ENCODE results near the gene FREM2. TPM values are rescaled to one million over a fixed set of nuclear protein-coding genes. Genes with fewer than 3 reads are reported as not detected.
A peak's percentile ranks its signal among the peaks of the same experiment; 100 is the strongest.

Gene FREM2, protein sequence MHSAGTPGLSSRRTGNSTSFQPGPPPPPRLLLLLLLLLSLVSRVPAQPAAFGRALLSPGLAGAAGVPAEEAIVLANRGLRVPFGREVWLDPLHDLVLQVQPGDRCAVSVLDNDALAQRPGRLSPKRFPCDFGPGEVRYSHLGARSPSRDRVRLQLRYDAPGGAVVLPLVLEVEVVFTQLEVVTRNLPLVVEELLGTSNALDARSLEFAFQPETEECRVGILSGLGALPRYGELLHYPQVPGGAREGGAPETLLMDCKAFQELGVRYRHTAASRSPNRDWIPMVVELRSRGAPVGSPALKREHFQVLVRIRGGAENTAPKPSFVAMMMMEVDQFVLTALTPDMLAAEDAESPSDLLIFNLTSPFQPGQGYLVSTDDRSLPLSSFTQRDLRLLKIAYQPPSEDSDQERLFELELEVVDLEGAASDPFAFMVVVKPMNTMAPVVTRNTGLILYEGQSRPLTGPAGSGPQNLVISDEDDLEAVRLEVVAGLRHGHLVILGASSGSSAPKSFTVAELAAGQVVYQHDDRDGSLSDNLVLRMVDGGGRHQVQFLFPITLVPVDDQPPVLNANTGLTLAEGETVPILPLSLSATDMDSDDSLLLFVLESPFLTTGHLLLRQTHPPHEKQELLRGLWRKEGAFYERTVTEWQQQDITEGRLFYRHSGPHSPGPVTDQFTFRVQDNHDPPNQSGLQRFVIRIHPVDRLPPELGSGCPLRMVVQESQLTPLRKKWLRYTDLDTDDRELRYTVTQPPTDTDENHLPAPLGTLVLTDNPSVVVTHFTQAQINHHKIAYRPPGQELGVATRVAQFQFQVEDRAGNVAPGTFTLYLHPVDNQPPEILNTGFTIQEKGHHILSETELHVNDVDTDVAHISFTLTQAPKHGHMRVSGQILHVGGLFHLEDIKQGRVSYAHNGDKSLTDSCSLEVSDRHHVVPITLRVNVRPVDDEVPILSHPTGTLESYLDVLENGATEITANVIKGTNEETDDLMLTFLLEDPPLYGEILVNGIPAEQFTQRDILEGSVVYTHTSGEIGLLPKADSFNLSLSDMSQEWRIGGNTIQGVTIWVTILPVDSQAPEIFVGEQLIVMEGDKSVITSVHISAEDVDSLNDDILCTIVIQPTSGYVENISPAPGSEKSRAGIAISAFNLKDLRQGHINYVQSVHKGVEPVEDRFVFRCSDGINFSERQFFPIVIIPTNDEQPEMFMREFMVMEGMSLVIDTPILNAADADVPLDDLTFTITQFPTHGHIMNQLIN (N-terminal part only)
- total RNA-seq: not detected in 2 replicates
- under 0.01 TPM in 1 of 2 replicates, not detected in the other for polyA plus RNA-seq
- under 0.01 TPM in 1 of 2 replicates, not detected in the other for polyA plus RNA-seq (2011; cell fraction: cytosol; rRNA removed)
- polyA plus RNA-seq (2011; cell fraction: nucleus; rRNA removed): not detected in 2 replicates
- not detected in 2 replicates for polyA plus RNA-seq (2012)
- not detected in 2 replicates for polyA minus RNA-seq
- not detected for polyA minus RNA-seq (2011; cell fraction: cytosol; rRNA and poly(A)+ RNA removed)
- under 0.01 TPM in 1 of 2 replicates, not detected in the other for polyA minus RNA-seq (2011; cell fraction: nucleus; rRNA and poly(A)+ RNA removed)
- percentile 1 among the genes with signal in this experiment for Bru-seq, nascent RNA
- not detected for BruChase-seq, experiment 1, labeled RNA remaining after a 6-hour chase
- not detected for BruChase-seq, experiment 2, labeled RNA remaining after a 2-hour chase
- long read RNA-seq: 0 reads

DNA sequence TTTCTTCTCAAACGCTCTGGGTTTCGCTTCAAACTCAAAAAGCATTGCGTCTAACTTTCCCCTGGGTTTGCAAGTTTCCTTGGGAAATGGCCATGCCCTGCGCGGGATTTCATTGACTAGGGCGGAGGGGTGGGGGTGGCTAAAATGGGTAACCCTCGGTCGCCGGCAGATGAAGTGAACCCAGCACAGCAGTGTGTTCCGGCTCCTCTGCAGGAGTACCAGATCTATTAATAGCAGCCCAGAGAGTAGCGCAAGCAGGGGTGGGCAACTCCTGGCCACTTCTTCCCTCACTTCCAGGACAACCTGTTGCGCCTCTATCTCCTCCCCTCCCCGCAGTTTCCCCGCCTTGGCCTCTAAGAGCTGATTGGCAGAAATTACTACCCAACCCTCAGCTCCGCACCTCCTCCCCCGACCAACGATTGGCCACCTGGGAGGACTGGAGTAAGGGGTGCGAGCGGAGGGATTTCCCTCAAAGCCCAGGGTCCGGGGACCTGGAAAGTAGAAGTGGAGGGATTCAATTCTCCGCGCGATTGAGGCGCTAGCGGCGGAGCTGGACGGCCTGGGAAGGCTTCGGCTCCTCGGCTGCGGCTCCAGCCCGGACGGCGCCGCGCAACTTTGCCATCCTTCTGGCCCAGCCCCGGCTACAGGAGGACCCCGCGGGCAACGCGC lies at the start of gene FREM2:
Gene FREM2 (plus strand): TSS at position 501 of the 669 bp plus-strand sequence. CDS start 268 bp downstream, outside the sequence.
- Histone ChIP-seq H2AFZ (ENCODE audit: low read depth, low read length) (peak within 1 kb of the TSS; percentile 57), H3K4me2 (ENCODE audit: insufficient read depth, low read length) (peak within 1 kb of the TSS; percentile 42), H3K4me3 (replicated peaks in 1 of 3; ENCODE audit: insufficient read depth in 1 of 3, low read depth in 1 of 3, low read length in 3 of 3) (peak within 1 kb of the TSS in 2 of 3 experiments; percentile 9 to 28), H3K79me2 (ENCODE audit: control insufficient read depth, insufficient read depth, low read length) (no peaks in the 10 kb centered on the region), H3K27ac (ENCODE audit: insufficient read depth, low read depth, low read length) (no peak within 1 kb of the TSS), H3K36me3 (ENCODE audit: control insufficient read depth in 2 of 2, extremely low read depth in 1 of 2, insufficient read depth in 2 of 2, low read length in 2 of 2) (no peaks in the 10 kb centered on the region), H4K20me1 (replicated peaks; ENCODE audit: control insufficient read depth, extremely low read depth, insufficient read depth, low read length) (no peaks in the 10 kb centered on the region), H3K9me1 (replicated peaks; ENCODE audit: control insufficient read depth, extremely low read depth, insufficient read depth, low read length) (no peaks in the 10 kb centered on the region), H3K9me3 (replicated peaks; ENCODE audit: control insufficient read depth, insufficient read depth, low read length) (no peaks in the 10 kb centered on the region), H3K27me3 (ENCODE audit: control insufficient read depth in 2 of 2, insufficient read depth in 2 of 2, low read length in 2 of 2) (peaks cover 24 to 36% of the 10 kb centered on the region in 2 experiments), H3K9ac (replicated peaks; ENCODE audit: extremely low read depth, insufficient read depth, low read length) (no peak within 1 kb of the TSS), H3K4me1 (ENCODE audit: control insufficient read depth, extremely low read depth, insufficient read depth, low read length) (peaks cover 3% of the 10 kb centered on the region)
- dilution Hi-C loops (cut with MboI; ENCODE audit: extremely low pct_ligation_motif_present, low sequenced_read_pairs): no loop called here
- FAIRE-seq (no peak), DNase-seq (ENCODE audit: low read depth, low spot score) (no peak)
- intact Hi-C loops (cut with micrococcal nuclease): loop anchor here (10.0 kb wide), 1 partner anchor 228 kb away; no protein-coding TSS in a partner anchor
- CTCF ChIA-PET: interaction anchor here (1.0 to 1.4 kb wide), 5 partner anchors 11 to 228 kb away, joined by 3 to 7 read pairs (median 5); no protein-coding TSS in a partner anchor
- no TSS peak for BruUV-seq (replicated peaks)
- TF ChIP-seq, protein P1, sequence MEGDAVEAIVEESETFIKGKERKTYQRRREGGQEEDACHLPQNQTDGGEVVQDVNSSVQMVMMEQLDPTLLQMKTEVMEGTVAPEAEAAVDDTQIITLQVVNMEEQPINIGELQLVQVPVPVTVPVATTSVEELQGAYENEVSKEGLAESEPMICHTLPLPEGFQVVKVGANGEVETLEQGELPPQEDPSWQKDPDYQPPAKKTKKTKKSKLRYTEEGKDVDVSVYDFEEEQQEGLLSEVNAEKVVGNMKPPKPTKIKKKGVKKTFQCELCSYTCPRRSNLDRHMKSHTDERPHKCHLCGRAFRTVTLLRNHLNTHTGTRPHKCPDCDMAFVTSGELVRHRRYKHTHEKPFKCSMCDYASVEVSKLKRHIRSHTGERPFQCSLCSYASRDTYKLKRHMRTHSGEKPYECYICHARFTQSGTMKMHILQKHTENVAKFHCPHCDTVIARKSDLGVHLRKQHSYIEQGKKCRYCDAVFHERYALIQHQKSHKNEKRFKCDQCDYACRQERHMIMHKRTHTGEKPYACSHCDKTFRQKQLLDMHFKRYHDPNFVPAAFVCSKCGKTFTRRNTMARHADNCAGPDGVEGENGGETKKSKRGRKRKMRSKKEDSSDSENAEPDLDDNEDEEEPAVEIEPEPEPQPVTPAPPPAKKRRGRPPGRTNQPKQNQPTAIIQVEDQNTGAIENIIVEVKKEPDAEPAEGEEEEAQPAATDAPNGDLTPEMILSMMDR (IDR thresholded peaks at IDR 0.05; ENCODE audit: extremely low read depth in 1 of 2, insufficient read depth in 1 of 2, low read depth in 1 of 2, low read length in 2 of 2): no peak
- no peak for TF ChIP-seq FOS (IDR thresholded peaks at IDR 0.05; ENCODE audit: borderline replicate concordance, insufficient read depth, low read length)
- peak; percentile 34 for TF ChIP-seq EZH2 (IDR thresholded peaks at IDR 0.05; ENCODE audit: borderline replicate concordance, low read depth, low read length, severe bottlenecking)
- no peak for TF ChIP-seq MYC (IDR thresholded peaks at IDR 0.05; ENCODE audit: low read depth, low read length)
- POLR2A ChIA-PET: no interaction called here

Data from endothelial cell of umbilical vein (primary cell).